Liver (tissue), 9 donors: ENCODE results near the gene IL3. TPM values are rescaled to one million over a fixed set of nuclear protein-coding genes. Genes with fewer than 3 reads are reported as not detected.

Experiments
- DNase-seq: peaks from one replicate; pipeline ENCODE4 v3.0.0-alpha.2; 2017; ENCODE audit warnings: low spot score
- H3K27ac ChIP-seq, 2 donors: one replicate each; pipeline ENCODE4 v1.7.0; 2013; ENCODE audit warnings: inconsistent platforms in 2 of 2, low read length in 2 of 2, control low read depth in 1 of 2, low read depth in 1 of 2, mild to moderate bottlenecking in 1 of 2
- H3K27me3 ChIP-seq, 4 donors: one replicate each; pipeline versions ENCODE4 v1.6.1 to v1.7.0; 2013; ENCODE audit warnings: low read length in 3 of 4, inconsistent platforms in 1 of 4, mild to moderate bottlenecking in 1 of 4, moderate library complexity in 1 of 4; ENCODE audit not compliant: control insufficient read depth in 4 of 4, insufficient read depth in 4 of 4
- H3K36me3 ChIP-seq, 4 donors: one replicate each; pipeline versions ENCODE4 v1.6.1 to v1.7.0; 2013; ENCODE audit warnings: low read length in 3 of 4, mild to moderate bottlenecking in 3 of 4, low read depth in 1 of 4, moderate library complexity in 1 of 4; ENCODE audit not compliant: control insufficient read depth in 4 of 4, insufficient read depth in 3 of 4
- H3K4me1 ChIP-seq, 4 donors: one replicate each; pipeline versions ENCODE4 v1.6.1 to v1.7.0; 2013; ENCODE audit warnings: low read length in 3 of 4, mild to moderate bottlenecking in 3 of 4, moderate library complexity in 1 of 4; ENCODE audit not compliant: control insufficient read depth in 4 of 4, insufficient read depth in 4 of 4
- H3K4me3 ChIP-seq, 3 donors: one replicate each; pipeline versions ENCODE4 v1.6.1 to v1.7.0; 2013; ENCODE audit warnings: low read length in 3 of 3, control low read depth in 1 of 3, low read depth in 1 of 3, mild to moderate bottlenecking in 1 of 3
- H3K9ac ChIP-seq, 2 donors: one replicate each; pipeline ENCODE4 v1.7.0; 2013; ENCODE audit warnings: low read length in 2 of 2, mild to moderate bottlenecking in 2 of 2, moderate library complexity in 2 of 2, control low read depth in 1 of 2, low read depth in 1 of 2
- H3K9me3 ChIP-seq, 4 donors: one replicate each; pipeline versions ENCODE4 v1.6.1 to v1.7.0; 2013; ENCODE audit warnings: low read length in 3 of 4; ENCODE audit not compliant: control insufficient read depth in 4 of 4
- ATF3 ChIP-seq: IDR thresholded peaks from 2 replicates; pipeline ENCODE4 v1.6.1; 2016; ENCODE audit warnings: antibody characterized with exemption
- EGR1 ChIP-seq, 2 donors: IDR thresholded peaks; 2 replicates each; pipeline ENCODE4 v1.6.1; 2016 to 2018; ENCODE audit warnings: antibody characterized with exemption in 2 of 2, low read depth in 2 of 2
- FOXA1 ChIP-seq: IDR thresholded peaks from 2 replicates; pipeline ENCODE4 v1.6.1; 2016; ENCODE audit warnings: antibody characterized with exemption
- FOXA2 ChIP-seq: IDR thresholded peaks from 2 replicates; pipeline ENCODE4 v1.6.1; 2016; ENCODE audit warnings: antibody characterized with exemption
- GABPA ChIP-seq, 2 donors: IDR thresholded peaks in 1 of 2; conservative IDR thresholded peaks in 1 of 2; 2 replicates each; pipeline ENCODE4 v1.6.1; 2016; ENCODE audit warnings: antibody characterized with exemption in 2 of 2, mild to moderate bottlenecking in 1 of 2, moderate library complexity in 1 of 2
- HNF4A ChIP-seq, 2 donors: conservative IDR thresholded peaks; 2 replicates each; pipeline ENCODE4 v1.6.1; 2016; ENCODE audit warnings: antibody characterized with exemption in 2 of 2, mild to moderate bottlenecking in 2 of 2
- HNF4G ChIP-seq: IDR thresholded peaks from 2 replicates; pipeline ENCODE4 v1.6.1; 2016; ENCODE audit warnings: antibody characterized with exemption
- JUND ChIP-seq, 2 donors: IDR thresholded peaks; 2 replicates each; pipeline ENCODE4 v1.6.1; 2016; ENCODE audit warnings: antibody characterized with exemption in 2 of 2
- MAX ChIP-seq: IDR thresholded peaks from 2 replicates; pipeline ENCODE4 v1.6.1; 2016; ENCODE audit warnings: antibody characterized with exemption
- NR2F2 ChIP-seq: IDR thresholded peaks from 2 replicates; pipeline ENCODE4 v1.6.1; 2016; ENCODE audit warnings: antibody characterized with exemption
- REST ChIP-seq: IDR thresholded peaks from 2 replicates; pipeline ENCODE4 v1.6.1; 2016; ENCODE audit warnings: antibody characterized with exemption, mild to moderate bottlenecking
- RXRA ChIP-seq, 2 donors: IDR thresholded peaks; 2 replicates each; pipeline ENCODE4 v1.6.1; 2017 to 2018; ENCODE audit warnings: antibody characterized with exemption in 2 of 2, mild to moderate bottlenecking in 1 of 2
- SP1 ChIP-seq: IDR thresholded peaks from 2 replicates; pipeline ENCODE4 v1.6.1; 2018; ENCODE audit warnings: antibody characterized with exemption, mild to moderate bottlenecking
- TAF1 ChIP-seq: conservative IDR thresholded peaks from 2 replicates; pipeline ENCODE4 v1.6.1; 2016; ENCODE audit warnings: antibody characterized with exemption, mild to moderate bottlenecking
- WGBS: extraction: QIAGEN DNeasy Blood & Tissue Kit; methylation state at CpG from one replicate; pipeline ENCODE4 v1.1.7; 2013; 5-methylcytosine and 5-hydroxymethylcytosine counted together
- polyA plus RNA-seq, 2 donors: library from polyadenylated mRNA; stranded (reverse) in 1 of 2; unstranded in 1 of 2; fragments of 200-250 nt in 1 of 2; fragments of >200 nt in 1 of 2; fragmentation: Nextera tagmentation in 1 of 2; extraction: Ambion mirVana in 1 of 2; gene quantifications; one replicate each; pipeline versions ENCODE4 v1.2.1 to v1.2.3, GENCODE V29; 2013 to 2015
- total RNA-seq, 2 donors: library from RNA; depleted of rRNA; stranded (reverse); fragments of >200 nt; gene quantifications; one replicate each; pipeline ENCODE4 v1.2.3, GENCODE V29; 2014
- donor health status: healthy.
- donor health status: healthy.
- donor health status: healthy.
- donor health status: healthy.
- donor health status: healthy.

The IL3 gene
- total and polyA plus RNA-seq, 4 donors: not detected

- Histone ChIP-seq H3K9me3 (no peaks in the 10 kb centered on the region), H3K27me3 (no peaks in the 10 kb centered on the region), H3K9ac (no peak overlapping the region), H3K27ac (no peak overlapping the region), H3K4me1 (no peaks in the 10 kb centered on the region), H3K4me3 (no peak overlapping the region), H3K36me3 (no peaks in the 10 kb centered on the region)
- 49% methylated on average over 10 of the region's 10 CpGs for WGBS
- no peak for TF ChIP-seq TAF1
- no peak for TF ChIP-seq GABPA (IDR thresholded peaks at IDR 0.05 in 1 of 2, conservative IDR thresholded peaks at IDR 0.05 in 1 of 2)
- TF ChIP-seq HNF4A (conservative IDR thresholded peaks at IDR 0.05): no peak
- TF ChIP-seq FOXA1: no peak
- TF ChIP-seq SP1: no peak
- TF ChIP-seq FOXA2: no peak
- no peak for TF ChIP-seq ATF3
- TF ChIP-seq NR2F2: no peak
- no peak for TF ChIP-seq HNF4G
- no peak for TF ChIP-seq MAX
- DNase-seq: no peak
Observed at GRCh38 chr5:132017738-132018625, 42.5 kb upstream of the IL3 start.

GRCh38 chr5:132019337-132019736 is 41.1 kb upstream of the IL3 start:
- H3K9me3 ChIP-seq: no peaks in the 10 kb centered on the region
- no peak for TF ChIP-seq JUND (IDR thresholded peaks at IDR 0.05)
- no peak for TF ChIP-seq GABPA (IDR thresholded peaks at IDR 0.05 in 1 of 2, conservative IDR thresholded peaks at IDR 0.05 in 1 of 2)
- no peak for TF ChIP-seq RXRA (IDR thresholded peaks at IDR 0.05)
- no peak for DNase-seq

GRCh38 chr5:132019857-132020555 is 40.4 kb upstream of the IL3 start:
- H3K36me3 ChIP-seq: no peaks in the 10 kb centered on the region
- H3K9ac ChIP-seq: no peak overlapping the region
- 89% methylated on average over 6 of the region's 6 CpGs for WGBS
- no peaks in the 10 kb centered on the region for H3K9me3 ChIP-seq
- no peak for DNase-seq
- H3K4me3 ChIP-seq: no peak overlapping the region
- no peak for TF ChIP-seq MAX
- no peak for TF ChIP-seq REST
- no peak for TF ChIP-seq EGR1 (IDR thresholded peaks at IDR 0.05; ENCODE audit: low read depth in 2 of 2)
- no peaks in the 10 kb centered on the region for H3K27me3 ChIP-seq
- no peaks in the 10 kb centered on the region for H3K4me1 ChIP-seq
- H3K27ac ChIP-seq: no peak overlapping the region

More at GRCh38 chr5:132019337-132019736, 41.1 kb upstream of the IL3 start:
- no peak overlapping the region for H3K4me3 ChIP-seq
- H3K27me3 ChIP-seq: no peaks in the 10 kb centered on the region
- H3K4me1 ChIP-seq: no peaks in the 10 kb centered on the region
- H3K27ac ChIP-seq: no peak overlapping the region
- no peaks in the 10 kb centered on the region for H3K36me3 ChIP-seq
- H3K9ac ChIP-seq: no peak overlapping the region
